ENCODE data around the gene SHISA9.
"Not testable (repeated sequence)": the region's sequence is repeated elsewhere in the genome, so short reads cannot be mapped to it uniquely, and the experiment has no call there.

The SHISA9 gene

GRCh38 chr16:12900156-12900555 lies 1.2 kb upstream of the SHISA9 start:
- no peak for DNase-seq (ENCODE audit: low read depth)

GRCh38 chr16:12900599-12901203 lies 697 bp upstream of the SHISA9 start:
- no peak for DNase-seq (ENCODE audit: low read depth)

- DNase-seq (ENCODE audit: low read depth), result no peak
These were observed 198 bp upstream of the SHISA9 start for GRCh38 chr16:12901204-12901596.

- no peak for DNase-seq (ENCODE audit: low read depth)
These were observed 1.3 kb downstream of the SHISA9 start for GRCh38 chr16:12902511-12903372.

GRCh38 chr16:12903407-12904328 lies 2.3 kb downstream of the SHISA9 start:
- no peak for DNase-seq (ENCODE audit: low read depth)

- DNase-seq (ENCODE audit: low read depth), result no peak
These were observed 2.9 kb downstream of the SHISA9 start for GRCh38 chr16:12904329-12904671.

- no peak for DNase-seq (ENCODE audit: low read depth)
These were observed 4.9 kb downstream of the SHISA9 start for GRCh38 chr16:12906271-12906670.

GRCh38 chr16:12906765-12907516 lies 5.5 kb downstream of the SHISA9 start:
- no peak for DNase-seq (ENCODE audit: low read depth)

GRCh38 chr16:12907670-12908233 lies 6.4 kb downstream of the SHISA9 start:
- no peak for DNase-seq (ENCODE audit: low read depth)

GRCh38 chr16:12917246-12917645 lies 15.8 kb downstream of the SHISA9 start:
- no peak for DNase-seq (ENCODE audit: low read depth)

- no peak for DNase-seq (ENCODE audit: low read depth)
These were observed 16.3 kb downstream of the SHISA9 start for GRCh38 chr16:12917653-12918052.

- DNase-seq (ENCODE audit: low read depth), result no peak
These were observed 19.3 kb downstream of the SHISA9 start for GRCh38 chr16:12920739-12921138.

- DNase-seq (ENCODE audit: low read depth), result not testable (repeated sequence)
These were observed 22.2 kb downstream of the SHISA9 start for GRCh38 chr16:12923640-12924039.

GRCh38 chr16:12925026-12925800 lies 23.8 kb downstream of the SHISA9 start:
- no peak for DNase-seq (ENCODE audit: low read depth)

GRCh38 chr16:12927591-12927990 lies 26.2 kb downstream of the SHISA9 start:
- no peak for DNase-seq (ENCODE audit: low read depth)

- no peak for DNase-seq (ENCODE audit: low read depth)
These were observed 29.5 kb downstream of the SHISA9 start for GRCh38 chr16:12930881-12931280.

GRCh38 chr16:12936391-12936790 lies 35.0 kb downstream of the SHISA9 start:
- no peak for DNase-seq (ENCODE audit: low read depth)

- no peak for DNase-seq (ENCODE audit: low read depth)
These were observed 40.5 kb downstream of the SHISA9 start for GRCh38 chr16:12941896-12942295.

- no peak for DNase-seq (ENCODE audit: low read depth)
These were observed 41.5 kb downstream of the SHISA9 start for GRCh38 chr16:12942861-12943260.

GRCh38 chr16:12944300-12944699 lies 42.9 kb downstream of the SHISA9 start:
- DNase-seq (ENCODE audit: low read depth), result no peak

GRCh38 chr16:12951392-12951791 lies 50.0 kb downstream of the SHISA9 start:
- no peak for DNase-seq (ENCODE audit: low read depth)

Data from activated T-cell treated with anti-CD3 and anti-CD28 coated beads for 24 hours (primary cell).